ENCODE measurements around the gene COL8A1. TPM values are rescaled to one million over a fixed set of nuclear protein-coding genes. Genes with fewer than 3 reads are reported as not detected.

The COL8A1 gene
- polyA plus RNA-seq, 3 donors: 6.8 to 9.1 (median 7.9) TPM

DNA sequence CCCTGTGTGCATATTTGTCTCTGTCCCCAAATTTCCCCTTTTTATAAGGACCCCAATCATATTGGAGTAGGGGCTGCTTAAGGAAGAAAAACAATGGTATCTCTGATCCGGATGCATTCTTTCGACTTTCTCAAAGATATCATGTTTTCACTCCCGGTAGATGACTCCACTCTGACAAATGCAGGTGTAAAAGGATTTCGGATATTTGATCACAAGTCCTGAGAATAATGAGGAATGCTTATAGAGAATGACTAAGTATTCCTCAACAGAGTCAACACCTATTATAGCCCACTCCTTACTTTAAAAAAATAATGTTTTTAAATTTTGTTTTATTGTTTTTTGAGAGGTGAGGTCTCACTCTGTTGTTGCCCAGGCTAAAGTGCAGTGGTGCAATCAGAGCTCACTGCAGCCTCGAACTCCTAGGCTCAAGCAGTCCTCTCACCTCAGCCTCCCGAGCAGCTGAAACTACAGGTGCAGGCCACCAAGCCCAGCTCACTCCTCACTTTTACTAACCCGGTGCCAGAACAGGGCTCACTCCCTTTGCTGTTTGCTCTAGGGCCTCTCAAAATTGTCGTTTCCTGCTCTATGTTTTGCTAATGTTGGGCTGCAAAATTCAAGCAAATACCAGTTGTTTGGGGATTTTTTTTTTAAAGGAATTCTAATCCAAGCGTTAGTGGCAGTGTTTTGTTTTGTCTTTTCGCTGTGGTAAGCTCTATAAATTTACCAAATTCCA, 24.6 kb downstream of the COL8A1 start:
- DNase-seq (ENCODE audit: extremely low read depth in 1 of 11, low read depth in 9 of 11, low spot score in 4 of 11): no peak

DNA sequence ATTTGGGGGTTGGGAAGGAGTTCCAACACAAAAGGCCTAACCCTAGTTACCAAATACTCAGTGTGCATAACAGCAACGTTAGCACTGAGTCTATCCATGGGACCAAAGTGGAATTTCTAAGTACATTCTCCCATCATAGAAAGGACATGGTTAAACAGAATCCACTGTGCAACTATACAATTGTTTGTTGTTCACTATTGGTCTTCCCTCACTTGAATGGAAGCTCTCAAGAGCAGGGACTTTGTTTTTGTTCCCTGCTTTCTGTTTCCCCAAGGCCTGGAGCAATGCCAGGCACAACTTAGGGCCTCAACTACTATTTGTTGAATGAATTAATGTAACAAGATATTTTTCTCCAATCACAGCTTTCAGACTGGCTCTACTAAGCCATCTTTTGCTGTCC, 25.6 kb downstream of the COL8A1 start:
- no peak for DNase-seq (ENCODE audit: extremely low read depth in 1 of 11, low read depth in 9 of 11, low spot score in 4 of 11)

GRCh38 chr3:99665017-99665416, 26.6 kb downstream of the COL8A1 start:
- DNase-seq (ENCODE audit: extremely low read depth in 1 of 11, low read depth in 9 of 11, low spot score in 4 of 11): no peak

DNA sequence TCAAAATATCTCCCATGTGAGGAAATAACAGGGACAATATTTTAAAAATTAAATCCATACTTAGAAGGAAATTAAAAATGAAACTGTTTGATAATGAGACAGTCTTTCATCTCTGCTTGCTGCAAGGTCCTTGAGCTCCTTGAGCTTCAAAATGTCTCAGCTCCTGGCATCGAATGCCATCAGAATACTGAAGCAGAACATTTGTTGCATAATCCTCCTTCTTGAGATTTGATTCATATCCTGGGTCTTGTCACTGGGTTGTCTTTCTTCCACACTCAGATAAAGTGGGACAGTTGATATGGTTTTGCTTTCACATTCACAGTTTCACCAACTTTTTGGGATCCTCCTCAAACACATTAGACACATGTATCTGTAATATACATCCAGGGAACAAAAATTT, 27.8 kb downstream of the COL8A1 start:
- no peak for DNase-seq (ENCODE audit: extremely low read depth in 1 of 11, low read depth in 9 of 11, low spot score in 4 of 11)

- no peak for DNase-seq (ENCODE audit: extremely low read depth in 1 of 11, low read depth in 9 of 11, low spot score in 4 of 11)
Observed at GRCh38 chr3:99668044-99668443, 29.6 kb downstream of the COL8A1 start.

GRCh38 chr3:99669879-99670555, 31.6 kb downstream of the COL8A1 start:
- no peak for DNase-seq (ENCODE audit: extremely low read depth in 1 of 11, low read depth in 9 of 11, low spot score in 4 of 11)

- no peak for DNase-seq (ENCODE audit: extremely low read depth in 1 of 11, low read depth in 9 of 11, low spot score in 4 of 11)
Observed at GRCh38 chr3:99670556-99670950, 32.2 kb downstream of the COL8A1 start.

DNA sequence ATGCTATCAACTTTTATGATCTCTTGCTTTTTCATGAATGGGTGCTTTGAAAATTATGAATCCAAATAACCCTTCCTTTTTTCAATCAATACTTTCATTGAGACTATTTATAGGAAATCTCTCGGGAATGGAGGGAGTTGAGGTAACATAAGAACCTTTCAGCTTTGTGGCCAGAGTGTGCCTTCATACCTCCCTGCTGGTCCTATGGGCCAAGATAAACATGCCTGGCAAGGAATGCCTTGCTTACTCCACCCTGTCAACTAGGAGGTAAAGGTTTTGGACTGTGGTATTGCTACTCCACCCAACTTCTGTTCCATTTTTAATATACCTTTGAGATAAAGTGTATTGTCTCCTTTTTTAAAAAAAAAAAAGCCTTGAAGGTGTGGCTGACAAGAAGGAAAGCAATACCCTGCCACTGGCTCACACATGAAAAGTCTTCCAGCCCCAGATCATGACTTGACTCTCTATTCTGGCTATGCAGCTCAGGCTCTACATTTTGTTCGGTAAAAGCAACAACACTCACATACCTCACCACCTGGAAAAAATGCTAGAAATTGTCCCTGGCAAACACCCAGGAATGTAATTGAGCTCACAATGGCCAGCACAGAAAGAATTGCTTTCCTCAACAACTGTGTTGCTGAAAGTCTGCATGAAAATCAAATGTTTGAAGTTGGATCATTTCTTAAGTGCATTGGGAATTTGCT, 35.8 kb downstream of the COL8A1 start:
- DNase-seq (ENCODE audit: extremely low read depth in 1 of 11, low read depth in 9 of 11, low spot score in 4 of 11): no peak

GRCh38 chr3:99678023-99678422, 39.6 kb downstream of the COL8A1 start:
- DNase-seq (ENCODE audit: extremely low read depth in 1 of 11, low read depth in 9 of 11, low spot score in 4 of 11): no peak

DNA sequence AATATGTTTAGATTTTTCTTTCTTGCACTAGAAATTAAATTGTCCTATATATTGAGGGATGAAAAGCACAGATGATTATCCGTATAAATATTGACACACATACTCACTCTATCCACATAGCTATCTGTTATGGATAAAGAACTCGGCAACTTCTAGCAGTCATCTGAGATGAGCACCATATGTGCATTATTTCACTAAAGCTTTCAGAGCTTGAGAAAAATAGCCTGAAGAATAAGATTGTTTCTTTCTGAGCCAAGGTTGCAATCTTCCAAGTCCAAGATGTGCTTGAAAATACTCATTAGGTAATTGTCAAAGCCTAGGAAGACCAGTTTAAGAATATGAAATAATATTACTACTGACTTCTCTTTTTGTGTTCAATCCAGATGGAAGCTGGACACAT, 40.5 kb downstream of the COL8A1 start:
- no peak for DNase-seq (ENCODE audit: extremely low read depth in 1 of 11, low read depth in 9 of 11, low spot score in 4 of 11)

- no peak for DNase-seq (ENCODE audit: extremely low read depth in 1 of 11, low read depth in 9 of 11, low spot score in 4 of 11)
Observed at GRCh38 chr3:99681512-99681911, 43.1 kb downstream of the COL8A1 start.

DNA sequence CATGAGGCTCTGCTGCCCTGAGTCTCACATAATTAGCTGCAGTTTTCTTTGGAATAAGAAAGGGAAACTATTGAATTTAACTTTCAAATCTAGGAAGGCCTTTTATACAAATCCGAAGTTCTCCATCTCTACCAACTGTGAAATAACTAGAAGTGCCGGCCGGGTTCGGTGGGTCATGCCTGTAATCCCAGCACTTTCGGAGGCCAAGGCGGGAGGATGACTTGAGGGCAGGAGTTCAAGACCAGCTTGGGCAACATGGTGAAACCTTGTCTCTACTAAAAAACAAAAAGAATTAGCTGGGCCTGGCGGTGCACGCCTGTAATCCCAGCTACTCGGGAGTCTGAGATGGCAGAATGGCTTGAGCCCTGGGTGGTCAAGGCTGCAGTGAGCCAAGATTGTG, 43.6 kb downstream of the COL8A1 start:
- no peak for DNase-seq (ENCODE audit: extremely low read depth in 1 of 11, low read depth in 9 of 11, low spot score in 4 of 11)

GRCh38 chr3:99683465-99683864, 45.1 kb downstream of the COL8A1 start:
- no peak for DNase-seq (ENCODE audit: extremely low read depth in 1 of 11, low read depth in 9 of 11, low spot score in 4 of 11)

DNA sequence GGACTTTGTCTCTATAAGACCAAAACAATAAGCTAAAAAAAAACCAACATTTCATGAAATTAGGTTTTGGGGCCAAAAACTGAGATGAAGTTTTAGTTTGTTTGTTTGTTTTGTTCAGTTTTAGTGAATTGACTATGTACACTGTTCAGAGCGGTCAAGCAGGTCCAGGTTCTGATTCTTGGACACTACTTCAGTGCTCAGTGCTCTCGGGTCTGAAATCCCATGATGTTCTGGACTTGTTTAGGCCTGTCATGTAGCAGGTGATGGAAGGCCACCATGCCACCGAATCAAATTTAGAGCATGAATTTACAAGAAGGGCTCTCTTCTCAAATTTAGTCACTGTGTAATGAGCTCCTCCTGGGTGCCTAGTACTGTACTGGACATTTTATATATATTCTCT, 45.5 kb downstream of the COL8A1 start:
- no peak for DNase-seq (ENCODE audit: extremely low read depth in 1 of 11, low read depth in 9 of 11, low spot score in 4 of 11)

DNA sequence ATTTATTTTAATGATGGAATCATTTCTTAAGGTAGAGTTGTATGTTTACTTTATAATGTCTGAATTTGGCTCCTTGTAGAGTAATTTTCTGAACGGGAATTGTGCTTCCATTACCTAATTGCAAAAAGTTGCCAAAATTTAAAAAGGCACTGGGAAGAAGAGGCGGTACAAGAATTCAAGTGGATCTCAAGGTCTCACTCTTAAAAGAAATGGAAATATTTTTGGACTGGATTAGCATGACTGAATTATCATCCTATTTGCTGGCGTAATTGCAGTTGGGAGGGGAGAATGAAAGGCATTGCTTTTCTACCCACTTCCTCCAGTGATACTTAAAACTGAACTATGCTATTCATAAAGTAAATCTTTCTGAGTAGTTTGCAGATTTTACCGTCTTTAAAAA, 46.2 kb downstream of the COL8A1 start:
- no peak for DNase-seq (ENCODE audit: extremely low read depth in 1 of 11, low read depth in 9 of 11, low spot score in 4 of 11)

GRCh38 chr3:99686469-99686868, 48.1 kb downstream of the COL8A1 start:
- DNase-seq (ENCODE audit: extremely low read depth in 1 of 11, low read depth in 9 of 11, low spot score in 4 of 11): no peak

DNA sequence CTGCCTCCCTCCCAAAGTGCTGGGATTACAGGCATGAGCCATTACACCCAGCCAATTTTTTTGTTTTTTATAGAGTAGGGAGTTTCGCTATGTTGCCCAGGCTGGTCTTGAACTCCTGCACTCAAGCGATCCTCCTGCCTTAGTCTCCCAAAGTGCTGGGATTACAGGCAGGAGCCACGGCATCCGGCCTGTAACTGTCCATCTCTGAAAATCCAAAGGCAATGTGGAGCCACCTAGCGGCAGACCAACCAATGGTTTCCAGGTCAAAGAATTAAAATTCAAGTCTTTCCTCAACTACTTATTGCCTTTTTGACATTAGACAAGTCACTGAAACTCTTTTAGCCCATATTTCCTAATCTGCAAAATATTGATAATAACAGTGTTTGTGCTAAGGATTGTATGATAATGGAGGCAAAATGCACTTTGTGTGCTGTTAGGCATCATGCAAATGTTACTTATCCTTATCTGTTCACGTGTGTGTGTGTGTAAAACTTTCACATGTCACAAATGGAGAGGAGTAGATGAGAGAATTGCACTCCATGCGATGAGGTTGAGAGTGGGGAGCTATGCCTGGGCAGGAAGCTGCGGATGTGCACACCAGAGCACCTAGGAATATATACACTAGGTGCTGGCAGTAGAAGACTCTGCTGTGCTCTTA, 48.7 kb downstream of the COL8A1 start:
- peak in 9 of 11 donors; percentile 5 to 33 (median 19) for DNase-seq (ENCODE audit: extremely low read depth in 1 of 11, low read depth in 9 of 11, low spot score in 4 of 11)

- DNase-seq (ENCODE audit: extremely low read depth in 1 of 11, low read depth in 9 of 11, low spot score in 4 of 11): no peak
Observed at GRCh38 chr3:99690761-99691369, 52.5 kb downstream of the COL8A1 start.

GRCh38 chr3:99693636-99694035, 55.2 kb downstream of the COL8A1 start:
- DNase-seq (ENCODE audit: extremely low read depth in 1 of 11, low read depth in 9 of 11, low spot score in 4 of 11): no peak

Measured in renal cortex interstitium (tissue), 11 donors.